Lung (tissue), 12 donors: Measurements from ENCODE around the gene CDH13. TPM values are rescaled to one million over a fixed set of nuclear protein-coding genes. Genes with fewer than 3 reads are reported as not detected.

Experiments
- ATAC-seq: fragments of 200-7000 bp; cut with Tn5 transposase; one replicate; pipeline ENCODE4 v1.9.1; 2020; ENCODE audit warnings: moderate number of reproducible peaks; ENCODE audit not compliant: insufficient read depth, low FRiP score
- DNase-seq, 3 donors: peaks; one replicate each; pipeline ENCODE4 v3.0.0-alpha.2; 2013 to 2017
- H3K27ac ChIP-seq, 2 donors: one replicate each; pipeline ENCODE4 v1.5.1; 2013; ENCODE audit warnings: mild to moderate bottlenecking in 2 of 2, moderate library complexity in 2 of 2, control low read depth in 1 of 2, inconsistent platforms in 1 of 2, low read depth in 1 of 2, low read length in 1 of 2
- H3K27me3 ChIP-seq, 3 donors: one replicate each; pipeline ENCODE4 v1.5.1; 2013; ENCODE audit warnings: low read length in 2 of 3; ENCODE audit not compliant: control insufficient read depth in 3 of 3, insufficient read depth in 3 of 3
- H3K36me3 ChIP-seq, 4 donors: one replicate each; pipeline ENCODE4 v1.5.1; 2013; ENCODE audit warnings: low read length in 4 of 4, mild to moderate bottlenecking in 1 of 4, moderate library complexity in 1 of 4; ENCODE audit not compliant: control insufficient read depth in 4 of 4, insufficient read depth in 4 of 4
- H3K4me1 ChIP-seq, 5 donors: one replicate each; pipeline ENCODE4 v1.5.1; 2013; ENCODE audit warnings: low read length in 5 of 5, mild to moderate bottlenecking in 2 of 5, moderate library complexity in 1 of 5; ENCODE audit not compliant: control insufficient read depth in 5 of 5, insufficient read depth in 5 of 5
- H3K4me3 ChIP-seq: one replicate; pipeline ENCODE4 v1.5.1; 2013; ENCODE audit warnings: mild to moderate bottlenecking, control low read depth, moderate library complexity
- H3K9ac ChIP-seq, 2 donors: one replicate each; pipeline ENCODE4 v1.5.1; 2013; ENCODE audit warnings: low read length in 2 of 2, control low read depth in 1 of 2; ENCODE audit not compliant: insufficient read depth in 1 of 2
- H3K9me3 ChIP-seq, 4 donors: one replicate each; pipeline ENCODE4 v1.5.1; 2013; ENCODE audit warnings: low read length in 3 of 4, mild to moderate bottlenecking in 1 of 4, moderate library complexity in 1 of 4; ENCODE audit not compliant: control insufficient read depth in 4 of 4, insufficient read depth in 3 of 4
- CTCF ChIP-seq: IDR thresholded peaks from 2 replicates; pipeline ENCODE4 v1.5.1; 2012; ENCODE audit warnings: mild to moderate bottlenecking; ENCODE audit errors: control extremely low read depth, extremely low read depth
- WGBS, 2 donors: extraction: QIAGEN DNeasy Blood & Tissue Kit; methylation state at CpG; one replicate each; pipeline ENCODE4 v1.1.7; 2013; 5-methylcytosine and 5-hydroxymethylcytosine counted together
- polyA plus RNA-seq, 2 donors: library from polyadenylated mRNA; stranded (reverse); fragments of 200-250 nt; gene quantifications; one replicate each; pipeline ENCODE4 v1.2.1, GENCODE V29; 2013
- total RNA-seq, 2 donors: library from RNA; depleted of rRNA in 1 of 2; stranded (reverse); fragments of >200 nt in 1 of 2; gene quantifications; one replicate each; pipeline ENCODE4 v1.2.1, GENCODE V29; 2014 to 2021
- donor health status: control.
- donor health status: control.
- donor health status: Bipolar disorder and iron deficiency.
- donor health status: healthy.
- donor health status: DM: yes; HTN: yes; CAD: no.

The CDH13 gene
- total and polyA plus RNA-seq, 4 donors, result 2.1 to 12.3 (median 7.3) TPM

GRCh38 chr16:83843657-83844056 is 1216.9 kb downstream of the CDH13 start:
- H3K27ac ChIP-seq, result no peak overlapping the region
- ATAC-seq, result no peak
- H3K4me3 ChIP-seq, result no peak overlapping the region
- H3K9ac ChIP-seq, result no peak overlapping the region
- no peaks in the 10 kb centered on the region for H3K27me3 ChIP-seq
- no peak for DNase-seq
- 18 to 58% methylated on average over 10 of the region's 10 CpGs for WGBS, 2 donors
- no peaks in the 10 kb centered on the region for H3K36me3 ChIP-seq
- no peak for TF ChIP-seq CTCF
- H3K9me3 ChIP-seq, result no peaks in the 10 kb centered on the region
- peaks cover 0 to 9% (median 0%) of the 10 kb centered on the region in 5 donors for H3K4me1 ChIP-seq

GRCh38 chr16:83845263-83845662 is 1218.5 kb downstream of the CDH13 start:
- H3K9ac ChIP-seq, result no peak overlapping the region
- 95 to 96% methylated on average over 8 of the region's 8 CpGs for WGBS, 2 donors
- peaks cover 0 to 9% (median 0%) of the 10 kb centered on the region in 5 donors for H3K4me1 ChIP-seq
- H3K36me3 ChIP-seq, result no peaks in the 10 kb centered on the region
- TF ChIP-seq CTCF, result no peak
- H3K9me3 ChIP-seq, result no peaks in the 10 kb centered on the region
- H3K27ac ChIP-seq, result no peak overlapping the region
- no peak overlapping the region for H3K4me3 ChIP-seq
- no peaks in the 10 kb centered on the region for H3K27me3 ChIP-seq
- ATAC-seq (no peak), DNase-seq (no peak)

- DNase-seq (no peak), ATAC-seq (no peak)
- no peak for TF ChIP-seq CTCF
- Histone ChIP-seq H3K4me3 (no peak overlapping the region), H3K9me3 (no peaks in the 10 kb centered on the region), H3K36me3 (no peaks in the 10 kb centered on the region), H3K27ac (no peak overlapping the region), H3K9ac (no peak overlapping the region), H3K4me1 (peaks cover 0 to 6% (median 0%) of the 10 kb centered on the region in 5 donors), H3K27me3 (no peaks in the 10 kb centered on the region)
- WGBS, 2 donors, result 41 to 58% methylated on average over 14 of the region's 14 CpGs
Measured at GRCh38 chr16:83847371-83848225, 1220.8 kb downstream of the CDH13 start.

- H3K4me1 ChIP-seq, result no peaks in the 10 kb centered on the region
- WGBS, 2 donors, result 78 to 89% methylated on average over 6 of the region's 6 CpGs
- DNase-seq (no peak), ATAC-seq (no peak)
- peaks cover 0 to 2% (median 0%) of the 10 kb centered on the region in 4 donors for H3K9me3 ChIP-seq
- no peak for TF ChIP-seq CTCF
- H3K9ac ChIP-seq, result no peak overlapping the region
- peaks cover 0 to 3% (median 0%) of the 10 kb centered on the region in 3 donors for H3K27me3 ChIP-seq
- no peak overlapping the region for H3K4me3 ChIP-seq
- H3K36me3 ChIP-seq, result no peaks in the 10 kb centered on the region
- H3K27ac ChIP-seq, result no peak overlapping the region
Measured at GRCh38 chr16:83849421-83849820, 1222.7 kb downstream of the CDH13 start.
